Neural progenitor cell (in vitro differentiated cells): ENCODE data around the gene SMIM41. TPM values are rescaled to one million over a fixed set of nuclear protein-coding genes. Genes with fewer than 3 reads are reported as not detected.

ENCODE experiments used
- DNase-seq: peaks from one replicate; pipeline ENCODE4 v3.0.0-alpha.2; 2016; ENCODE audit warnings: low spot score
- H2AFZ ChIP-seq: fragments of 200-600 bp; sonication (generic); replicated peaks from 2 replicates; pipeline ENCODE4 v1.6.1; 2016; ENCODE audit warnings: antibody characterized with exemption
- H3F3A ChIP-seq: fragments of 200-600 bp; sonication (generic); 2 replicates; pipeline ENCODE4 v1.6.1; 2016; ENCODE audit warnings: antibody characterized with exemption, low read depth
- H3K27ac ChIP-seq: fragments of 200-600 bp; sonication (generic); 2 replicates; pipeline ENCODE4 v1.5.1; 2016; ENCODE audit warnings: mild to moderate bottlenecking
- H3K27me3 ChIP-seq: fragments of 200-600 bp; sonication (generic); 2 replicates; pipeline ENCODE4 v1.6.1; 2016; ENCODE audit warnings: mild to moderate bottlenecking, moderate library complexity
- H3K36me3 ChIP-seq: fragments of 200-600 bp; sonication (generic); 2 replicates; pipeline ENCODE4 v1.5.1; 2016
- H3K4me1 ChIP-seq: fragments of 200-600 bp; sonication (generic); 2 replicates; pipeline ENCODE4 v1.6.1; 2016; ENCODE audit warnings: mixed run types
- H3K4me2 ChIP-seq: fragments of 200-600 bp; sonication (generic); 2 replicates; pipeline ENCODE4 v1.6.1; 2016
- H3K4me3 ChIP-seq: fragments of 200-600 bp; sonication (generic); 2 replicates; pipeline ENCODE4 v1.5.1; 2016
- H3K79me2 ChIP-seq: fragments of 200-600 bp; sonication (generic); 2 replicates; pipeline ENCODE4 v1.6.1; 2016; ENCODE audit warnings: low read depth
- H3K9ac ChIP-seq: fragments of 200-600 bp; sonication (generic); 2 replicates; pipeline ENCODE4 v1.6.1; 2016
- H3K9me3 ChIP-seq: fragments of 200-600 bp; sonication (generic); 2 replicates; pipeline ENCODE4 v1.5.1; 2016; ENCODE audit warnings: low read depth
- H4K20me1 ChIP-seq: fragments of 200-600 bp; sonication (generic); 2 replicates; pipeline ENCODE4 v1.6.1; 2016; ENCODE audit warnings: low read depth
- H3K27ac Mint-ChIP-seq: 3 replicates; pipeline ENCODE4 v1.8.0; 2021; ENCODE audit warnings: mixed read lengths
- H3K27me3 Mint-ChIP-seq: 2 replicates; pipeline ENCODE4 v1.8.0; 2022; ENCODE audit warnings: low read depth, mild to moderate bottlenecking, inconsistent platforms, moderate library complexity, mixed read lengths; ENCODE audit not compliant: insufficient read depth
- H3K36me3 Mint-ChIP-seq: 3 replicates; pipeline ENCODE4 v1.8.0; 2021; ENCODE audit warnings: mixed read lengths
- H3K4me1 Mint-ChIP-seq: 3 replicates; pipeline ENCODE4 v1.8.0; 2021; ENCODE audit warnings: mixed read lengths
- H3K4me3 Mint-ChIP-seq: 3 replicates; pipeline ENCODE4 v1.8.0; 2021; ENCODE audit warnings: mild to moderate bottlenecking, moderate library complexity, mixed read lengths
- H3K9me3 Mint-ChIP-seq: 3 replicates; pipeline ENCODE4 v1.8.0; 2020; ENCODE audit warnings: mixed read lengths
- EZH2 ChIP-seq: fragments of 200-600 bp; sonication (generic); IDR thresholded peaks from 2 replicates; pipeline ENCODE4 v1.6.1; 2017; ENCODE audit warnings: antibody characterized with exemption, mild to moderate bottlenecking, moderate library complexity
- EZH2phosphoT487 ChIP-seq: fragments of 200-600 bp; sonication (generic); IDR thresholded peaks from 2 replicates; pipeline ENCODE4 v1.6.1; 2017; ENCODE audit warnings: antibody characterized with exemption
- total RNA-seq: library from RNA; depleted of rRNA; stranded (reverse); fragments of >200 nt; gene quantifications from 2 replicates; pipeline ENCODE4 v1.2.3, GENCODE V29; 2015; ENCODE audit warnings: low replicate concordance
- TF ChIP-seq, protein P1 (sequence below): fragments of 200-600 bp; sonication (generic); IDR thresholded peaks from 2 replicates; pipeline ENCODE4 v1.5.1; 2017; ENCODE audit warnings: antibody characterized with exemption, mild to moderate bottlenecking

SMIM41 gene
- total RNA-seq, 1 donor from 2014 or later = not detected

DNA sequence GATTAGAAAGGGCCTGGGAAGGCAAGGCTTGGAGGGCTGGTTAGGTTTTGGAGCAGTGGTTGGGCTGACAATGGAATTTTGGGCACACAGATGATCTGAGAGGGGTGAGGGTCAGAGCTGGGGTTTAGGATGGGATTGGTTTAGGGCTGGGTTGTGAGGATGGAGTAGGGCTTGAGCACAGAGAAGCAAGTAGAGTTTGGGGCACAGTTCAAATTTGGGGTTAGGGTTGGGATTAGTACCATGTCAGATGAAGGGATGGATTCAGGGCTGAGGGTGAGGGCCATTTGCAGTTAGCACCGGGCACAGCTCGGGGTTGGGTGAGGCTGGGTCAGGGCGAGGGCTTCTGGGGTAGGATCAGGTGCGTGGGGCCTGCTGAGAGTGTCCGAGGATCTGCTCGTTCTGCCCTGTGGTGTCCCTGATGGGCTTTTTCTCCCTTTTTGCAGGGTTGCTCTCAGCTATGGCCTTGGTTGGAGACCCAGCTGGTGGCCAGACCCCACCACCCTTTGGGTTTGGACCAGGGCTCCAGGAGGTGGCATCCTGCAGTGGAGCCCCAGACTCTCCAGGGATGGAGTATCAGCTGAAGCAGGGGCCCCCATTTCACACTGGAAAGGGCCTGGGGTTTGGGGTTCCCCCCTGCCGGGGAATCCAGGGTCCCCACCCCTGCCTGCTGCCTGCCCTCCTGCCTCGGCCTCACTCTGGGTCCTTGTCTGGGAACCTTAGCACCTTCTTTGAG is 66.8 kb downstream of the SMIM41 start:
- Mint-ChIP-seq H3K27me3 (peaks cover 4% of the 10 kb centered on the region), H3K4me1 (peaks cover 34% of the 10 kb centered on the region), H3K36me3 (no peaks in the 10 kb centered on the region), H3K27ac (peak overlapping the region; percentile 48), H3K9me3 (no peaks in the 10 kb centered on the region), H3K4me3 (no peak overlapping the region)
- H3K9ac ChIP-seq = no peak overlapping the region
- DNase-seq = no peak
- peak overlapping the region; percentile 58 for H3K4me2 ChIP-seq
- TF ChIP-seq, protein P1, sequence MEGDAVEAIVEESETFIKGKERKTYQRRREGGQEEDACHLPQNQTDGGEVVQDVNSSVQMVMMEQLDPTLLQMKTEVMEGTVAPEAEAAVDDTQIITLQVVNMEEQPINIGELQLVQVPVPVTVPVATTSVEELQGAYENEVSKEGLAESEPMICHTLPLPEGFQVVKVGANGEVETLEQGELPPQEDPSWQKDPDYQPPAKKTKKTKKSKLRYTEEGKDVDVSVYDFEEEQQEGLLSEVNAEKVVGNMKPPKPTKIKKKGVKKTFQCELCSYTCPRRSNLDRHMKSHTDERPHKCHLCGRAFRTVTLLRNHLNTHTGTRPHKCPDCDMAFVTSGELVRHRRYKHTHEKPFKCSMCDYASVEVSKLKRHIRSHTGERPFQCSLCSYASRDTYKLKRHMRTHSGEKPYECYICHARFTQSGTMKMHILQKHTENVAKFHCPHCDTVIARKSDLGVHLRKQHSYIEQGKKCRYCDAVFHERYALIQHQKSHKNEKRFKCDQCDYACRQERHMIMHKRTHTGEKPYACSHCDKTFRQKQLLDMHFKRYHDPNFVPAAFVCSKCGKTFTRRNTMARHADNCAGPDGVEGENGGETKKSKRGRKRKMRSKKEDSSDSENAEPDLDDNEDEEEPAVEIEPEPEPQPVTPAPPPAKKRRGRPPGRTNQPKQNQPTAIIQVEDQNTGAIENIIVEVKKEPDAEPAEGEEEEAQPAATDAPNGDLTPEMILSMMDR = no peak
- TF ChIP-seq EZH2phosphoT487 (no peak), EZH2 (no peak)
- H4K20me1 ChIP-seq = no peaks in the 10 kb centered on the region
- H3K27me3 ChIP-seq = no peaks in the 10 kb centered on the region
- no peaks in the 10 kb centered on the region for H3K79me2 ChIP-seq
- H3K4me3 ChIP-seq = no peak overlapping the region
- H3F3A ChIP-seq = no peaks in the 10 kb centered on the region
- peak overlapping the region; percentile 93 for H2AFZ ChIP-seq
- peaks cover 16% of the 10 kb centered on the region for H3K4me1 ChIP-seq
- no peaks in the 10 kb centered on the region for H3K9me3 ChIP-seq
- no peak overlapping the region for H3K27ac ChIP-seq
- H3K36me3 ChIP-seq = no peaks in the 10 kb centered on the region

DNA sequence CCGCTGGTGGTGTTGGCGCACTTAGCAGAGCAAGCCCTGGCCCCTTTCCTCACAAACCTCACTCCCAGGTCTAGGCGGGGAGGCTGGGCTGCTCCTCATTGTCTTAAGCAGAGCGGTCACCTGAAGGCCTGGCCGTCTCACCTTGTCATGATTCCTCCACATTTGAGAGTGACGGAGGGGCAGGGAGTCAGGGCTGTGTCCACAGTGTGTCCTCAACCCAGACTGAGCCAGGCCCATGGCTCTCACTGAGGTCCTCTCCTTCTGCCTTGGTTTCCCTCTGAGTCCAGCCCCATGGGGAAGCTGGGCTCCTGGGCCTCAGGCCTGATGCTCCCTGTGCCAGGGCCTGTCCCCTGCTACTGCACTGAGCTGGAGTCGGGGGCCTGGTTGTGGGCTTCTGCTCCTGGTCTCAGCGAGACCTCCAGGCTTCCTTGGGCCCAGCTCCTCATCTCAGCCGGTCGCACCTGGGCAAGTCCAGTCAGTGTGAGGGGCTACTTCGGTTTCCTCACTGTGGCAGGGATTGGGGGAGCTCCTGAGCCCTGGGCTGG is 67.4 kb downstream of the SMIM41 start:
- no peaks in the 10 kb centered on the region for H3K36me3 Mint-ChIP-seq
- H3K27ac ChIP-seq = no peak overlapping the region
- TF ChIP-seq EZH2phosphoT487 (no peak), EZH2 (no peak)
- TF ChIP-seq, protein P1 = no peak
- H3K4me1 ChIP-seq = peaks cover 16% of the 10 kb centered on the region
- H2AFZ ChIP-seq = no peak overlapping the region
- no peaks in the 10 kb centered on the region for H3K36me3 ChIP-seq
- no peak overlapping the region for H3K4me3 ChIP-seq
- H3K9me3 ChIP-seq = no peaks in the 10 kb centered on the region
- H3K27me3 Mint-ChIP-seq = peaks cover 10% of the 10 kb centered on the region
- H3K79me2 ChIP-seq = no peaks in the 10 kb centered on the region
- H3K4me3 Mint-ChIP-seq = no peak overlapping the region
- no peaks in the 10 kb centered on the region for H3F3A ChIP-seq
- peaks cover 34% of the 10 kb centered on the region for H3K4me1 Mint-ChIP-seq
- H3K27me3 ChIP-seq = no peaks in the 10 kb centered on the region
- H3K9me3 Mint-ChIP-seq = no peaks in the 10 kb centered on the region
- H3K9ac ChIP-seq = no peak overlapping the region
- DNase-seq = no peak
- no peak overlapping the region for H3K4me2 ChIP-seq
- H3K27ac Mint-ChIP-seq = no peak overlapping the region
- no peaks in the 10 kb centered on the region for H4K20me1 ChIP-seq

DNA sequence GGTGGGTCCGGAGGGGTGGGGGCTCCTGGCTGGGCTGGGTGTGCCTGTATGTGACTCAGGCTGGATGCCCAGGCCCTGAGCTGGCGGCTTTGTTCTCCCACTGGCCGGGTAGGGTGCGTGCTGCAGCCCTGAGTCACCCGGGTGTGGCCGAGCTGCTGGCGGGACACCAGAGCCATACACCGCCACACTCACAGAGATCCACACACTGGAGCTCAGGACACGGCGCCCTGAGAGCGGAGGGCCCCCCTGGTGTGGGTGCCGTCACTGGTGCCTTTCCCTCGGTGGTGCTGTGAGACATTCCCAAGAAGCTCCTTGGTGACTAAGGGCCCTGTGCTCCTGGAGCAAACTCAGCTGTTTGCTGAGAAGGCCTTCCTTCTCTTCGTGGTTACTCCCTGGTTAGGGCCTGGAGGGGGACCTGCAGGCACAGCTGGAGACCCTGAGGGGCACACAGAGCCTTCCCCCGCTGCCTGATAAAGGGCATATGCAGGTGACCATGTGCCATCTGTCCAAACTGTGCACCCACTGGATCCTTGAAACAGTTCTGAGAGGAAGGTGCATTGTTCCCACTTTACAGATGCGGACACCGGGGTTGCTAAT is 68.0 kb downstream of the SMIM41 start:
- TF ChIP-seq EZH2phosphoT487 (no peak), EZH2 (no peak)
- TF ChIP-seq, protein P1 = no peak
- Histone ChIP-seq H3K9ac (no peak overlapping the region), H3F3A (no peaks in the 10 kb centered on the region), H3K27me3 (peaks cover 3% of the 10 kb centered on the region), H3K4me2 (no peak overlapping the region), H3K9me3 (no peaks in the 10 kb centered on the region), H3K4me3 (no peak overlapping the region), H4K20me1 (no peaks in the 10 kb centered on the region), H3K36me3 (no peaks in the 10 kb centered on the region), H3K27ac (no peak overlapping the region), H2AFZ (no peak overlapping the region), H3K79me2 (no peaks in the 10 kb centered on the region), H3K4me1 (peaks cover 16% of the 10 kb centered on the region)
- no peak overlapping the region for H3K27ac Mint-ChIP-seq
- no peaks in the 10 kb centered on the region for H3K36me3 Mint-ChIP-seq
- H3K4me1 Mint-ChIP-seq = peaks cover 34% of the 10 kb centered on the region
- H3K27me3 Mint-ChIP-seq = peaks cover 11% of the 10 kb centered on the region
- no peaks in the 10 kb centered on the region for H3K9me3 Mint-ChIP-seq
- DNase-seq = no peak
- H3K4me3 Mint-ChIP-seq = no peak overlapping the region
